ENCODE measurements around the gene DENND1B. TPM values are rescaled to one million over a fixed set of nuclear protein-coding genes. Genes with fewer than 3 reads are reported as not detected.

Gene DENND1B
- total and polyA plus RNA-seq, 2 of the 13 experiments (the other 11 are each of a cell fraction or from before 2014, with no cell fraction given), result 2.6 to 5.7 TPM

- no peak for FAIRE-seq
- ATAC-seq, result no peak
- no peak for DNase-seq (ENCODE audit: low spot score)
- 90% methylated on average over 4 of the region's 4 CpGs for WGBS (ENCODE audit: low lambda C conversion rate)
- in situ Hi-C loops (cut with HindIII; ENCODE audit: extremely low pct_ligation_motif_present, low pct_unique_long_range_greater_than_20kb) (no loop called here), intact Hi-C loops (cut with micrococcal nuclease; ENCODE audit: unreplicated experiment) (no loop called here)
- no peaks in the 10 kb centered on the region for H3K4me1 ChIP-seq (ENCODE audit: insufficient read depth, low read length)
- no peaks in the 10 kb centered on the region for H3K36me3 ChIP-seq (replicated peaks in 1 of 2; ENCODE audit: control insufficient read depth in 1 of 2, insufficient read depth in 2 of 2, low read length in 2 of 2)
- H3K27ac ChIP-seq (ENCODE audit: extremely low read length, insufficient read depth, low read length), result no peak overlapping the region
- no peaks in the 10 kb centered on the region for H3K79me2 ChIP-seq (ENCODE audit: insufficient read depth, low read length)
- no peaks in the 10 kb centered on the region for H3K27me3 ChIP-seq (ENCODE audit: control insufficient read depth in 1 of 2, insufficient read depth in 2 of 2, low read length in 2 of 2)
- H2AFZ ChIP-seq (ENCODE audit: low read length), result no peak overlapping the region
- no peaks in the 10 kb centered on the region; the same call in 1 of the 2 replicates for H4K20me1 ChIP-seq (ENCODE audit: insufficient read depth, low read length)
- no peak overlapping the region for H3K9ac ChIP-seq (ENCODE audit: insufficient read depth, low read depth, low read length)
- no TSS peak for BruUV-seq (replicated peaks)
- no peak for TF ChIP-seq E2F1 (CRISPR knock-in tag; IDR thresholded peaks at IDR 0.05)
- ChIA-PET CTCF (ENCODE audit: low intra/inter-chr PET ratio, low total read pairs) (no interaction called here), POLR2A (no interaction called here)
- no peak overlapping the region for H3K4me3 ChIP-seq (replicated peaks in 1 of 3; ENCODE audit: insufficient read depth in 1 of 3, low read depth in 2 of 3, low read length in 3 of 3)
- no peaks in the 10 kb centered on the region for H3K9me3 ChIP-seq (ENCODE audit: low read length)
- no peak overlapping the region for H3K4me2 ChIP-seq (ENCODE audit: low read depth, low read length)
Observed at GRCh38 chr1:197677752-197678295, 97.5 kb downstream of the DENND1B start.

DNA sequence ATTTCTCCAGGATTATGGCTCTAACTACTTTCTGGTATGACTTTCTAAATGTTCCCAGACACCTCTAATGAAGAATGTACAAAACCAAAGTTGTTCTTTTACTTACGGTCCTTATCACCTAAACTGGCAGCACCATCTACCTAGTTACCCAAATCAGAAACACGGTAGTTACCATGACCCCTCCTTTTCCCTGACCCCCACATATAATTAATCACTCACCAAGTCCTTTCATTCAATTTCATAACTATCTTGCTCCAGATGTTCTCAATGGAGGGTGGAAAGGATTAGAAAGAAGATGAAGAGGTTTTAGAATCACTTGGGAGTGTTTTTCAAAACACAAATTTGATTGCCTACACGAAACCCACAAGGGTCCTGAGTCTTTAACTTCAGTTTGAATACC, 98.0 kb downstream of the DENND1B start:
- in situ Hi-C loops (cut with HindIII; ENCODE audit: extremely low pct_ligation_motif_present, low pct_unique_long_range_greater_than_20kb) (no loop called here), intact Hi-C loops (cut with micrococcal nuclease; ENCODE audit: unreplicated experiment) (no loop called here)
- peaks cover 2% of the 10 kb centered on the region for H3K4me1 ChIP-seq (ENCODE audit: insufficient read depth, low read length)
- no peak overlapping the region for H3K27ac ChIP-seq (ENCODE audit: extremely low read length, insufficient read depth, low read length)
- no peak overlapping the region for H3K9ac ChIP-seq (ENCODE audit: insufficient read depth, low read depth, low read length)
- 93% methylated on average over 3 of the region's 3 CpGs for WGBS (ENCODE audit: low lambda C conversion rate)
- H3K4me3 ChIP-seq (replicated peaks in 1 of 3; ENCODE audit: insufficient read depth in 1 of 3, low read depth in 2 of 3, low read length in 3 of 3), result no peak overlapping the region
- ChIA-PET POLR2A (no interaction called here), CTCF (ENCODE audit: low intra/inter-chr PET ratio, low total read pairs) (no interaction called here)
- no peaks in the 10 kb centered on the region for H3K27me3 ChIP-seq (ENCODE audit: control insufficient read depth in 1 of 2, insufficient read depth in 2 of 2, low read length in 2 of 2)
- no peaks in the 10 kb centered on the region for H3K79me2 ChIP-seq (ENCODE audit: insufficient read depth, low read length)
- no peak overlapping the region for H3K4me2 ChIP-seq (ENCODE audit: low read depth, low read length)
- DNase-seq (ENCODE audit: low spot score), result no peak
- no peaks in the 10 kb centered on the region for H3K36me3 ChIP-seq (replicated peaks in 1 of 2; ENCODE audit: control insufficient read depth in 1 of 2, insufficient read depth in 2 of 2, low read length in 2 of 2)
- no peaks in the 10 kb centered on the region; the same call in 1 of the 2 replicates for H4K20me1 ChIP-seq (ENCODE audit: insufficient read depth, low read length)
- BruUV-seq (replicated peaks), result no TSS peak
- ATAC-seq, result no peak
- no peak for FAIRE-seq
- no peak overlapping the region for H2AFZ ChIP-seq (ENCODE audit: low read length)
- no peaks in the 10 kb centered on the region for H3K9me3 ChIP-seq (ENCODE audit: low read length)
- TF ChIP-seq ZNF598 (CRISPR knock-in tag; IDR thresholded peaks at IDR 0.05; ENCODE audit: borderline replicate concordance), result no peak
- TF ChIP-seq ZNF431 (CRISPR knock-in tag; IDR thresholded peaks at IDR 0.05; ENCODE audit: borderline replicate concordance, low read depth), result no peak
- TF ChIP-seq HES4 (CRISPR knock-in tag; IDR thresholded peaks at IDR 0.05; ENCODE audit: borderline replicate concordance), result no peak
- TF ChIP-seq HDAC6 (IDR thresholded peaks at IDR 0.05; ENCODE audit: low read depth, low read length), result no peak
- TF ChIP-seq EHMT2 (IDR thresholded peaks at IDR 0.05; ENCODE audit: borderline replicate concordance, low read depth, low read length), result no peak
- TF ChIP-seq FOXM1 (CRISPR knock-in tag; IDR thresholded peaks at IDR 0.05), result no peak
- TF ChIP-seq ZMYM4 (CRISPR knock-in tag; IDR thresholded peaks at IDR 0.05), result no peak
- TF ChIP-seq ZBTB38 (CRISPR knock-in tag; IDR thresholded peaks at IDR 0.05), result no peak
